Spleen (tissue), 11 donors: ENCODE results near the gene LTBP1. TPM values are rescaled to one million over a fixed set of nuclear protein-coding genes. Genes with fewer than 3 reads are reported as not detected.

Experiments used
- DNase-seq: peaks from one replicate; pipeline ENCODE4 v3.0.0-alpha.2; 2020
- H3K27ac ChIP-seq, 8 donors: fragments of 200-600 bp; sonication (generic) in 7 of 8; 1 replicate in 4 of 8; 2 replicates in 4 of 8; pipeline versions ENCODE4 v1.5.0 to v1.8.0; 2016 to 2021; ENCODE audit warnings: inconsistent platforms in 4 of 8, mild to moderate bottlenecking in 4 of 8, moderate library complexity in 1 of 8
- H3K27me3 ChIP-seq, 7 donors: fragments of 200-600 bp; sonication (generic) in 6 of 7; replicated peaks in 1 of 7; 1 replicate in 4 of 7; 2 replicates in 3 of 7; pipeline versions ENCODE4 v1.5.0 to v1.8.0; 2016 to 2021; ENCODE audit warnings: inconsistent platforms in 3 of 7, mild to moderate bottlenecking in 1 of 7
- H3K36me3 ChIP-seq, 6 donors: fragments of 200-600 bp; sonication (generic) in 5 of 6; 1 replicate in 4 of 6; 2 replicates in 2 of 6; pipeline versions ENCODE4 v1.5.0 to v1.8.0; 2016 to 2021; ENCODE audit warnings: inconsistent platforms in 2 of 6
- H3K4me1 ChIP-seq, 6 donors: fragments of 200-600 bp; sonication (generic) in 5 of 6; 1 replicate in 3 of 6; 2 replicates in 3 of 6; pipeline versions ENCODE4 v1.5.0 to v1.8.0; 2016 to 2021; ENCODE audit warnings: inconsistent platforms in 3 of 6
- H3K4me3 ChIP-seq, 8 donors: fragments of 200-600 bp; sonication (generic) in 7 of 8; 1 replicate in 4 of 8; 2 replicates in 4 of 8; pipeline versions ENCODE4 v1.5.0 to v1.8.0; 2016 to 2021; ENCODE audit warnings: inconsistent platforms in 4 of 8, mild to moderate bottlenecking in 4 of 8, moderate library complexity in 2 of 8
- H3K9me3 ChIP-seq, 8 donors: fragments of 200-600 bp; sonication (generic) in 7 of 8; 1 replicate in 4 of 8; 2 replicates in 4 of 8; pipeline versions ENCODE4 v1.5.0 to v1.8.0; 2016 to 2021; ENCODE audit warnings: inconsistent platforms in 4 of 8
- POLR2A ChIP-seq, 3 donors: fragments of 450-650 bp; IDR thresholded peaks; one replicate each; pipeline ENCODE4 v1.5.1; 2017; ENCODE audit warnings: antibody characterized with exemption in 3 of 3, mild to moderate bottlenecking in 1 of 3
- POLR2AphosphoS5 ChIP-seq, 3 donors: sonication (generic); formaldehyde crosslinking; IDR thresholded peaks; one replicate each; pipeline ENCODE4 v1.5.1; 2017; ENCODE audit warnings: antibody characterized with exemption in 3 of 3
- WGBS, 5 donors: extraction: QIAGEN DNeasy Blood & Tissue Kit in 3 of 5; methylation state at CpG; one replicate each; pipeline versions ENCODE4 v1.1.5 to v1.1.7; 2013 to 2018; 5-methylcytosine and 5-hydroxymethylcytosine counted together
- intact Hi-C: fragments of 100-400 bp; cut with DNase I; formaldehyde crosslinking; loops from one replicate; pipeline ENCODE4 v1.15.0; 2023; ENCODE audit warnings: low total_unique reads
- polyA plus RNA-seq, 3 donors: library from polyadenylated mRNA; stranded (reverse); fragments of 200-250 nt; gene quantifications; one replicate each; pipeline ENCODE4 v1.2.1, GENCODE V29; 2013
- total RNA-seq, 7 donors: library from RNA; depleted of rRNA in 3 of 7; stranded (reverse); fragments of >200 nt in 3 of 7; fragmentation: NEBNext Ultra II Directional in 4 of 7; extraction: Animal tissue kit (Norgen Biotek cat#: 25700) in 4 of 7; gene quantifications; one replicate each; pipeline versions ENCODE4 v1.1.0 to v1.2.1, GENCODE V29; 2016 to 2021
- TF ChIP-seq, protein P1 (sequence below), 11 experiments: fragments of 200-600 bp in 7 of 11; fragments of 450-650 bp in 4 of 11; sonication (generic) in 4 of 11; IDR thresholded peaks in 8 of 11; conservative IDR thresholded peaks in 3 of 11; 1 replicate in 7 of 11; 2 replicates in 4 of 11; pipeline versions ENCODE4 v1.4.0 to v1.8.0; 2016 to 2021; ENCODE audit warnings: antibody characterized with exemption in 11 of 11, inconsistent platforms in 4 of 11, mild to moderate bottlenecking in 1 of 11
- donor health status: healthy with polysubstance abuse.
- donor health status: DM: no; HTN: no; CAD: no; lungs with moderate emphysema.
- donor health status: DM: no; HTN: no; CAD: no.
- donor health status: Bipolar disorder and iron deficiency.
- donor health status: healthy.
- donor health status: DM: no; HTN: no; CAD: no.
- donor health status: DM: yes; HTN: yes; CAD: no.

Gene LTBP1
- total and polyA plus RNA-seq, 10 donors: 6.8 to 28.0 (median 13.3) TPM

DNA sequence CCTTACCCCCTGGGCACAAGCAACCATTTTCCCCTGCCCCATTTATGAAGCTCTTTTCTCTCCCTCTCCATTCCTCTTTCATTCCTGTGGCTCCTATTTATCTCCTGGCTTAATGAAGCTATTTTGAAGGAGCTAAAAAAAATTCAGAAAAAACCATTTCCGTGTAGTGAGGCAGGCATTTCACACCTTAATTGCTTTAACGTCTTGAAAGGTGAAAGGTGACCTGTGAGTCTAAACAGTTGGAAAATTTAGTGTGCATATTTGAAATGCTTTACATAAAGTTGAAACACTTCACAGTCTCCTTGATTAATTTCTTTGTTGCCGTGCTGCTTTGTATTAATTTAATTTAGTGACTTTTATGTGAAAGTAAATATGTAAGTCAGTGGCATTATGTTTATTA lies 83.6 kb downstream of the LTBP1 start:
- Histone ChIP-seq H3K4me3 (no peak overlapping the region), H3K27me3 (no peaks in the 10 kb centered on the region), H3K36me3 (no peaks in the 10 kb centered on the region), H3K4me1 (peaks cover 0 to 4% (median 0%) of the 10 kb centered on the region in 6 donors), H3K27ac (peak overlapping the region in 2 of 8 donors; percentile 23 to 37), H3K9me3 (no peaks in the 10 kb centered on the region)
- 77 to 86% (median 80%) methylated on average over 3 of the region's 3 CpGs for WGBS, 5 donors
- TF ChIP-seq, protein P1, sequence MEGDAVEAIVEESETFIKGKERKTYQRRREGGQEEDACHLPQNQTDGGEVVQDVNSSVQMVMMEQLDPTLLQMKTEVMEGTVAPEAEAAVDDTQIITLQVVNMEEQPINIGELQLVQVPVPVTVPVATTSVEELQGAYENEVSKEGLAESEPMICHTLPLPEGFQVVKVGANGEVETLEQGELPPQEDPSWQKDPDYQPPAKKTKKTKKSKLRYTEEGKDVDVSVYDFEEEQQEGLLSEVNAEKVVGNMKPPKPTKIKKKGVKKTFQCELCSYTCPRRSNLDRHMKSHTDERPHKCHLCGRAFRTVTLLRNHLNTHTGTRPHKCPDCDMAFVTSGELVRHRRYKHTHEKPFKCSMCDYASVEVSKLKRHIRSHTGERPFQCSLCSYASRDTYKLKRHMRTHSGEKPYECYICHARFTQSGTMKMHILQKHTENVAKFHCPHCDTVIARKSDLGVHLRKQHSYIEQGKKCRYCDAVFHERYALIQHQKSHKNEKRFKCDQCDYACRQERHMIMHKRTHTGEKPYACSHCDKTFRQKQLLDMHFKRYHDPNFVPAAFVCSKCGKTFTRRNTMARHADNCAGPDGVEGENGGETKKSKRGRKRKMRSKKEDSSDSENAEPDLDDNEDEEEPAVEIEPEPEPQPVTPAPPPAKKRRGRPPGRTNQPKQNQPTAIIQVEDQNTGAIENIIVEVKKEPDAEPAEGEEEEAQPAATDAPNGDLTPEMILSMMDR (IDR thresholded peaks at IDR 0.05 in 8 of 11, conservative IDR thresholded peaks at IDR 0.05 in 3 of 11): no peak
- TF ChIP-seq POLR2AphosphoS5 (IDR thresholded peaks at IDR 0.05): no peak
- no peak for TF ChIP-seq POLR2A (IDR thresholded peaks at IDR 0.05)
- DNase-seq: no peak
- intact Hi-C loops: no loop called here

DNA sequence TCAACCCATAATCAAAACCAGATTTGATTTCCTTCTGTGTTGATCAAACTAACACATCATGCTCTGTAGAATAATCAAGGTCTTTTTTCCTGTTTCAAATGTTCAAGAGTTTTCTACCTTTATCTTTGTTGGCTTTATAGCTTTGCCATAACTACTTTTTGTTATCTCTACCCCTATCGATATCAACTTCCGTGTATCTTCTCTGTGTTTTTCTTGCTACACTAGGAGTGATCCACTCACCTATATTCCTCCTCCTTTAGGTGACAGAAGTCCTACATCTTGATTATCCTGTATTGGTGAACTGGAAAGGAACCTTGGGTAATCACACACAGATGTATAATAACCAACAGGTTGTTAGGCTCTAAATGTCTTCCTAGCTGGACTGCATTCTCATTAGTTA lies 85.5 kb downstream of the LTBP1 start:
- H3K36me3 ChIP-seq: no peaks in the 10 kb centered on the region
- H3K27ac ChIP-seq: no peak overlapping the region
- no peaks in the 10 kb centered on the region for H3K27me3 ChIP-seq
- no peaks in the 10 kb centered on the region for H3K9me3 ChIP-seq
- peaks cover 0 to 4% (median 0%) of the 10 kb centered on the region in 6 donors for H3K4me1 ChIP-seq
- 85 to 94% (median 94%) methylated on average over 2 of the region's 2 CpGs for WGBS, 5 donors
- no peak for DNase-seq
- TF ChIP-seq POLR2A (IDR thresholded peaks at IDR 0.05): no peak
- TF ChIP-seq, protein P1 (IDR thresholded peaks at IDR 0.05 in 8 of 11, conservative IDR thresholded peaks at IDR 0.05 in 3 of 11): no peak
- TF ChIP-seq POLR2AphosphoS5 (IDR thresholded peaks at IDR 0.05): no peak
- intact Hi-C loops: no loop called here
- no peak overlapping the region for H3K4me3 ChIP-seq

DNA sequence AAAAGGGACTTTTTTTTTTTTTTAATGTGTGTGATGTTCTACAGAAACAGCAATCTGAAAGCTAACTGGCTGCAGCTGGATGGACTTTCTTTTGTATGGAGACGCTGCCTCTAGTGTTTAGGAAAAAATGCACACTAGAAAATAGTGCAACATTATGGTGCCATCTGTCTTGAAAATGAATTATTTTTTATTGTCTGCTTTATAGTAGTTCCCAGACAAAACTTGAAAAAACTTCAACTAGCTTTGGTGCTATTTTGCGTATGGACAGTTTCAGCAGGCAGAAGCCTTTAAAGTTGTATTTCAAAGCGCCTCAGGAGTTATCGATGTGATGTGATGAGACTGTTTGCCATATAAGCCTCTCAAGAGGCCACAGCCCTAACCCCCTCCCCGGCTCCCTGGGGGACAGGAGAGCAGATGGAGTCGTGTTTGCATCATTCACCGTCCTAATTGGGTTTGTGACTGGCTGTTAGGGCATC lies 86.9 kb downstream of the LTBP1 start:
- no peak for DNase-seq
- no peak overlapping the region for H3K27ac ChIP-seq
- no peaks in the 10 kb centered on the region for H3K27me3 ChIP-seq
- peaks cover 0 to 4% (median 0%) of the 10 kb centered on the region in 6 donors for H3K4me1 ChIP-seq
- H3K36me3 ChIP-seq: no peaks in the 10 kb centered on the region
- H3K4me3 ChIP-seq: no peak overlapping the region
- intact Hi-C loops: no loop called here
- H3K9me3 ChIP-seq: no peaks in the 10 kb centered on the region
- WGBS, 5 donors: 61 to 77% (median 70%) methylated on average over 7 of the region's 7 CpGs
- no peak for TF ChIP-seq POLR2A (IDR thresholded peaks at IDR 0.05)
- TF ChIP-seq, protein P1 (IDR thresholded peaks at IDR 0.05 in 8 of 11, conservative IDR thresholded peaks at IDR 0.05 in 3 of 11): peak in 5 of 11 experiments; percentile 14 to 43 (median 19)

DNA sequence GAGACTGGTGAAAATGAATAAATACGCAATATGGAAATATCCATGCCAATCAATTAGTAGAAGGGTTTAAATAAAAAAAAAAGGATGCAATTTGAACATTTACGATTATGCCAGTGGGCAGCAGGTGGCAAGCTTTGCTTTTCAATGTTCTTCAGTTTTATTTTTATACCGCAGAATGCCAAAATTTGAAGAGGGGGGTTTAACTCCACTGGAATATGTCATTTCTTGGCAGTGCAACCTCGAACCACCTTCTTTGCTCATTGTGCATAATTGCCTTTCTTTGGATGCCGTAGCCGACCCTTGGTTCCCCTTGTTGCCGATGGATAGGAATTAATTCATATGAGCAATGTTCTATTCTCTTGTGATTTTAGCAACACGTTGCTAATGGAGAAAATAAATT lies 88.0 kb downstream of the LTBP1 start:
- H3K27me3 ChIP-seq: no peaks in the 10 kb centered on the region
- H3K4me3 ChIP-seq: no peak overlapping the region
- DNase-seq: no peak
- no peak overlapping the region for H3K27ac ChIP-seq
- H3K9me3 ChIP-seq: no peaks in the 10 kb centered on the region
- intact Hi-C loops: no loop called here
- 72 to 85% (median 73%) methylated on average over 8 of the region's 8 CpGs for WGBS, 5 donors
- H3K4me1 ChIP-seq: no peaks in the 10 kb centered on the region
- no peak for TF ChIP-seq POLR2AphosphoS5 (IDR thresholded peaks at IDR 0.05)
- TF ChIP-seq, protein P1 (IDR thresholded peaks at IDR 0.05 in 8 of 11, conservative IDR thresholded peaks at IDR 0.05 in 3 of 11): peak in 2 of 11 experiments; percentile 7 to 10
- H3K36me3 ChIP-seq: no peaks in the 10 kb centered on the region
